Gastrocnemius medialis (tissue), 4 donors: ENCODE data around the gene MEG3. TPM values are rescaled to one million over a fixed set of nuclear protein-coding genes. Genes with fewer than 3 reads are reported as not detected.

Source experiments
- ATAC-seq, 2 donors: fragments of 150-250 bp; one replicate each; pipeline ENCODE4 v1.9.1; 2016
- DNase-seq, 2 donors: peaks; one replicate each; pipeline ENCODE4 v3.0.0-alpha.2; 2019
- H3K27ac ChIP-seq, 4 donors: fragments of 200-600 bp; sonication (generic); 1 replicate in 1 of 4; 2 replicates in 3 of 4; pipeline ENCODE4 v1.5.1; 2016 to 2018; ENCODE audit warnings: mild to moderate bottlenecking in 2 of 4, moderate library complexity in 1 of 4
- H3K27me3 ChIP-seq, 3 donors: fragments of 200-600 bp; sonication (generic) in 2 of 3; 1 replicate in 1 of 3; 2 replicates in 2 of 3; pipeline versions ENCODE4 v1.5.1 to v1.6.0; 2016 to 2019; ENCODE audit warnings: mild to moderate bottlenecking in 1 of 3, moderate library complexity in 1 of 3
- H3K36me3 ChIP-seq, 2 donors: fragments of 200-600 bp; sonication (generic) in 1 of 2; one replicate each; pipeline ENCODE4 v1.5.1; 2017 to 2018
- H3K4me1 ChIP-seq, 2 donors: fragments of 200-600 bp; sonication (generic) in 1 of 2; one replicate each; pipeline ENCODE4 v1.5.1; 2016 to 2017; ENCODE audit warnings: mild to moderate bottlenecking in 2 of 2
- H3K4me3 ChIP-seq, 4 donors: fragments of 200-600 bp; sonication (generic) in 3 of 4; 1 replicate in 1 of 4; 2 replicates in 3 of 4; pipeline ENCODE4 v1.5.1; 2016 to 2019; ENCODE audit warnings: mild to moderate bottlenecking in 2 of 4
- H3K9me3 ChIP-seq, 3 donors: fragments of 200-600 bp; sonication (generic) in 2 of 3; 1 replicate in 1 of 3; 2 replicates in 2 of 3; pipeline ENCODE4 v1.5.1; 2016 to 2019
- POLR2A ChIP-seq, 2 donors: fragments of 450-650 bp; IDR thresholded peaks; one replicate each; pipeline ENCODE4 v1.6.1; 2017; ENCODE audit warnings: antibody characterized with exemption in 2 of 2, mild to moderate bottlenecking in 2 of 2, moderate library complexity in 2 of 2
- in situ Hi-C, 4 donors: fragments of 200-750 bp; cut with MboI; loops; one replicate each; pipeline versions ENCODE4 v1.15.0 to v1.8.0; 2017; ENCODE audit warnings: low sequenced_read_pairs in 4 of 4
- intact Hi-C: fragments of 100-400 bp; cut with DNase I; formaldehyde crosslinking; loops from one replicate; pipeline ENCODE4 v1.15.1; 2023; ENCODE audit warnings: low total_unique reads
- total RNA-seq, 4 donors: library from RNA; depleted of rRNA; stranded (reverse); fragments of >200 nt; gene quantifications; one replicate each; pipeline versions ENCODE4 v1.1.0 to v1.2.3, GENCODE V29; 2016
- TF ChIP-seq, protein P1 (sequence below), 5 experiments: fragments of 450-650 bp in 3 of 5; fragments of 200-600 bp in 2 of 5; sonication (generic) in 2 of 5; IDR thresholded peaks in 4 of 5; conservative IDR thresholded peaks in 1 of 5; 1 replicate in 4 of 5; 2 replicates in 1 of 5; pipeline ENCODE4 v1.5.1; 2016 to 2019; ENCODE audit warnings: antibody characterized with exemption in 5 of 5, mild to moderate bottlenecking in 3 of 5, moderate library complexity in 3 of 5

MEG3 gene
- total RNA-seq, 4 donors from 2014 or later = 2.7 to 30.7 (median 5.2) TPM

DNA sequence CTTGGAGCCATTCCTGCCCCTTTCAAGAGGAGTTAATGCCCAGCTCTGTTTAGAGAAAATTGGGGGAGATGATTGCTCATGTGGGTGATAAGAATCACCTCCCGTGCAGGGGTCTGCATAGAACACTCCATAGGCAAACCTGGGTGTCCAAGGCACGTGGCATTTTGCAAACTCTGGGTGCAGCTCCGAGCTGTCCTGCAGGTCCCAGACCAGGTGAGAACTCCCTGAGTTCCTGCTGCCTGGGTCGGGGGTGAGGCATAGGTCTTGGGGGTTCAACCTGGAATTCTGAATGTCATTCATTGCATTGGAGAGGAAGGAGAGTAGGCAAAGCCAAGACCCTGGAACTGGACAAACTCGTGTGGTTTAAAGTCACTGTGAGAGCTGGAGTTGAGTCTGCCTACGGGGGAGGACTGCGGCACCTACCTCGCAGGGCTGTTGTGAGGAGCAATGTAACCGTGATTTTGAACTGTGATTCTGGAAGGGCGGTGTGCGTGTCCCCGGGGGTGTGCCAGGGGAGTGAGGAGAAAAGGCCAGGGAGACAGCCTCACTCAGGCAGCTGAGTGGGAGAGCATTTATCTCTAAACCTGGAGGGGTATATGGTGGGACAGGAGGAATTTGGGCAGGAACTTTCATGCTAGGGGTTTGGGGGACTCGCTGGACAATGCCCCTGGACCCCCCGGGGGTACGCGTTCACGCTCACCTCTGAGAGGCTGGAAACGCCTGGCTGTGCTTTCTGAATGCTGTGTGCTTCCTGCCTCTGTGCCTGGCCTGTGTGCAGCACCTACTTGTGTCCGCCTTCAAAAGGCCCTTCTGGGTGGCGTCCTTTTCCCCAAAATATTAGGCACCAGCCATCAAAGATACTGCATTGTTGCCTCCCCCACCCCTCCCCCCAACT lies 30.4 kb downstream of the MEG3 start:
- H3K36me3 ChIP-seq = no peaks in the 10 kb centered on the region
- no peak overlapping the region for H3K4me3 ChIP-seq
- H3K27ac ChIP-seq = no peak overlapping the region
- no peaks in the 10 kb centered on the region for H3K9me3 ChIP-seq
- ATAC-seq (no peak), DNase-seq (no peak)
- in situ Hi-C loops = loop anchor here in 1 of 4 donors (25.0 kb wide), 1 partner anchor 756 kb away; no protein-coding TSS in a partner anchor
- no peaks in the 10 kb centered on the region for H3K4me1 ChIP-seq
- intact Hi-C loops = no loop called here
- TF ChIP-seq, protein P1, sequence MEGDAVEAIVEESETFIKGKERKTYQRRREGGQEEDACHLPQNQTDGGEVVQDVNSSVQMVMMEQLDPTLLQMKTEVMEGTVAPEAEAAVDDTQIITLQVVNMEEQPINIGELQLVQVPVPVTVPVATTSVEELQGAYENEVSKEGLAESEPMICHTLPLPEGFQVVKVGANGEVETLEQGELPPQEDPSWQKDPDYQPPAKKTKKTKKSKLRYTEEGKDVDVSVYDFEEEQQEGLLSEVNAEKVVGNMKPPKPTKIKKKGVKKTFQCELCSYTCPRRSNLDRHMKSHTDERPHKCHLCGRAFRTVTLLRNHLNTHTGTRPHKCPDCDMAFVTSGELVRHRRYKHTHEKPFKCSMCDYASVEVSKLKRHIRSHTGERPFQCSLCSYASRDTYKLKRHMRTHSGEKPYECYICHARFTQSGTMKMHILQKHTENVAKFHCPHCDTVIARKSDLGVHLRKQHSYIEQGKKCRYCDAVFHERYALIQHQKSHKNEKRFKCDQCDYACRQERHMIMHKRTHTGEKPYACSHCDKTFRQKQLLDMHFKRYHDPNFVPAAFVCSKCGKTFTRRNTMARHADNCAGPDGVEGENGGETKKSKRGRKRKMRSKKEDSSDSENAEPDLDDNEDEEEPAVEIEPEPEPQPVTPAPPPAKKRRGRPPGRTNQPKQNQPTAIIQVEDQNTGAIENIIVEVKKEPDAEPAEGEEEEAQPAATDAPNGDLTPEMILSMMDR (IDR thresholded peaks at IDR 0.05 in 4 of 5, conservative IDR thresholded peaks at IDR 0.05 in 1 of 5) = no peak
- TF ChIP-seq POLR2A (IDR thresholded peaks at IDR 0.05) = no peak
- no peaks in the 10 kb centered on the region for H3K27me3 ChIP-seq

DNA sequence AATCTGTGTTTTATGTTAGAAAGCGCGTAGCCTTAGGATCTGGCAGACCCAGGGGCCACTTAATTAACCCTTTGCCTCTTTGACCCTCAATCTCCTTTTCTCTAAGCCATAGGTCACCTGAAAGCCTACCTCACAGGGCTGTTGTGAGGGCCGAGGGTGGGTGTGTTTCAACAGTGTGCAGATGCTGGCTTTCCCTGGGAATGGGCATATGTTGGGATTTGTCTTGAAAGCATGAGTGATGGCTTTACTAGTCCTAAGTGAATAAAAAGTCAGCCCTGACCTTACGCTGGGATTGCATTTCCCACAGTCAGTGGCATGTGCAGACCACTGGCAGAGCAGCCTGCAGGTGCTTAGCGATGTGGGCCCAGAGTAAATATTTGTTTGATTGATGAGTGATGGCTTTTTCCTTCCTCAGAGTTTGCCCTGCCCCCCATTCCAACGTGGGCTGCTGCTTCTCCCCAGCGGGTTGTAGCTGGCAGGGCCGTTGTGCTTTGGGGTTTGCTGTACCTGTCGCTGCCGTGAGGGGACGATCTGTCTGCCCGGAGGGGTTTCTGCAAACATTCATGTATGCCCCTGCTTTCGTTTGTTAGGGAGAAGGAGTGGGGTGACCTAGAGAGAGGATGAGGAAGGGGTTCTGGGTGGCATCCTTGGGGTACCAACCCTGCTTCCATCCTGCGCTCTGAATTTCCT lies 31.5 kb downstream of the MEG3 start:
- DNase-seq (no peak), ATAC-seq (no peak)
- no peaks in the 10 kb centered on the region for H3K27me3 ChIP-seq
- H3K4me3 ChIP-seq = no peak overlapping the region
- no peaks in the 10 kb centered on the region for H3K4me1 ChIP-seq
- intact Hi-C loops (no loop called here), in situ Hi-C loops (loop anchor here in 1 of 4 donors (25.0 kb wide), 1 partner anchor 755 kb away; no protein-coding TSS in a partner anchor)
- no peaks in the 10 kb centered on the region for H3K9me3 ChIP-seq
- no peak overlapping the region for H3K27ac ChIP-seq
- no peaks in the 10 kb centered on the region for H3K36me3 ChIP-seq
- TF ChIP-seq, protein P1 (IDR thresholded peaks at IDR 0.05 in 4 of 5, conservative IDR thresholded peaks at IDR 0.05 in 1 of 5) = no peak
- TF ChIP-seq POLR2A (IDR thresholded peaks at IDR 0.05) = no peak

GRCh38 chr14:100857923-100858837 lies 32.3 kb downstream of the MEG3 start:
- intact Hi-C loops = no loop called here
- no peaks in the 10 kb centered on the region for H3K4me1 ChIP-seq
- no peaks in the 10 kb centered on the region for H3K36me3 ChIP-seq
- DNase-seq = no peak
- H3K27me3 ChIP-seq = no peaks in the 10 kb centered on the region
- in situ Hi-C loops = loop anchor here in 1 of 4 donors (25.0 kb wide), 1 partner anchor 754 kb away; no protein-coding TSS in a partner anchor
- no peak overlapping the region for H3K4me3 ChIP-seq
- ATAC-seq = no peak
- TF ChIP-seq POLR2A (IDR thresholded peaks at IDR 0.05) = no peak
- TF ChIP-seq, protein P1 (IDR thresholded peaks at IDR 0.05 in 4 of 5, conservative IDR thresholded peaks at IDR 0.05 in 1 of 5) = no peak
- no peaks in the 10 kb centered on the region for H3K9me3 ChIP-seq
- H3K27ac ChIP-seq = no peak overlapping the region

DNA sequence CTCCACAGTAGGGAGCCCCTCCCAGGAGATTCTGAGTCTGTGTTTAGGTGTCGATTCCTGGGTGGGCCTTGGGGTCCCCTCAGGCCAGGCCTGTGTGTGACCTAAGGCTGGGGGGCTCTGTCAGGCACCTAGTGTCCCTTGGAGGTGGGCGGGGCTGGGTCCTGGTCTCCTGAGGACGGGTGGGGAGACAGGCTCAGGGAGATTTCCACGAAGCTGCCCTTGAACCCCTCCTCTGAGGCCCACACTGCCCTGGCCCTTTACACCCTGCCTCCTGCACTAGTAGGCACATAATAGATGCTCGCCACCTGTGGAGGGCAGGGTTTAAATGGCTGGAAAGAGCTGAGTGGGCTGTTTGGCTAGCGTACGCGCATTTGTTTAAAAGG lies 32.9 kb downstream of the MEG3 start:
- Histone ChIP-seq H3K9me3 (no peaks in the 10 kb centered on the region), H3K4me3 (no peak overlapping the region), H3K27ac (no peak overlapping the region), H3K27me3 (no peaks in the 10 kb centered on the region), H3K4me1 (no peaks in the 10 kb centered on the region), H3K36me3 (no peaks in the 10 kb centered on the region)
- in situ Hi-C loops = loop anchor here in 1 of 4 donors (25.0 kb wide), 1 partner anchor 753 kb away; no protein-coding TSS in a partner anchor
- no peak for ATAC-seq
- TF ChIP-seq POLR2A (IDR thresholded peaks at IDR 0.05) = no peak
- TF ChIP-seq, protein P1 (IDR thresholded peaks at IDR 0.05 in 4 of 5, conservative IDR thresholded peaks at IDR 0.05 in 1 of 5) = no peak
- intact Hi-C loops = no loop called here
- no peak for DNase-seq
